A549 (cell line): ENCODE results near the gene USP3.

ENCODE experiments used
- CTCF ChIP-seq: fragments of >200 bp; sonication (Bioruptor Twin); formaldehyde crosslinking; IDR thresholded peaks from 3 replicates; pipeline ENCODE4 v1.5.1; 2016
- EHMT2 ChIP-seq: fragments of 200-600 bp; sonication (generic); IDR thresholded peaks from 2 replicates; pipeline ENCODE4 v1.6.1; 2016; ENCODE audit warnings: antibody characterized with exemption, low read depth, mild to moderate bottlenecking, moderate library complexity
- ELK1 ChIP-seq: fragments of 150-350 bp; IDR thresholded peaks from 2 replicates; pipeline ENCODE4 v1.6.1; 2014; ENCODE audit warnings: low read depth, mild to moderate bottlenecking, low read length
- ESRRA ChIP-seq: fragments of 150-350 bp; IDR thresholded peaks from 2 replicates; pipeline ENCODE4 v1.6.1; 2014; ENCODE audit warnings: mild to moderate bottlenecking, low read length, borderline replicate concordance
- GATA3 ChIP-seq: IDR thresholded peaks from 2 replicates; pipeline ENCODE4 v1.6.1; 2012; ENCODE audit warnings: borderline replicate concordance
- HMGXB4 ChIP-seq: fragments of 250-450 bp; sonication (Bioruptor Pico); IDR thresholded peaks from 2 replicates; pipeline ENCODE4 v1.5.0; 2021; ENCODE audit warnings: mild to moderate bottlenecking, moderate library complexity, borderline replicate concordance
- HOXB5 ChIP-seq: fragments of 250-450 bp; sonication (Bioruptor Pico); IDR thresholded peaks from 2 replicates; pipeline ENCODE4 v1.5.0; 2020; ENCODE audit warnings: mild to moderate bottlenecking, moderate library complexity
- JUN ChIP-seq, 2 experiments: fragments of >200 bp; sonication (Bioruptor Twin); formaldehyde crosslinking; IDR thresholded peaks; 2 replicates in 1 of 2; 3 replicates in 1 of 2; pipeline ENCODE4 v1.6.1; 2016 to 2017
- NPAS2 ChIP-seq: fragments of 250-450 bp; sonication (Bioruptor Pico); IDR thresholded peaks from 2 replicates; pipeline ENCODE4 v1.8.0; 2022; ENCODE audit warnings: mild to moderate bottlenecking, moderate library complexity, borderline replicate concordance
- NR3C1 ChIP-seq: fragments of >200 bp; sonication (Bioruptor Twin); formaldehyde crosslinking; IDR thresholded peaks from 3 replicates; pipeline ENCODE4 v1.6.1; 2017
- POLR2A ChIP-seq: IDR thresholded peaks from 2 replicates; pipeline ENCODE4 v1.6.1; 2012; ENCODE audit warnings: mild to moderate bottlenecking, low read length

GRCh38 chr15:63600616-63601025 is 96.2 kb downstream of the USP3 start:
- peak; percentile 97 for TF ChIP-seq POLR2A
- no peak for TF ChIP-seq EHMT2
- peak; percentile 46; the same call in 1 of the 3 replicates for TF ChIP-seq CTCF
- TF ChIP-seq ELK1, result no peak
- TF ChIP-seq GATA3, result no peak
- TF ChIP-seq NPAS2 (CRISPR knock-in tag), result peak; percentile 99
- peak; percentile 51; the same call in 1 of the 2 replicates for TF ChIP-seq HOXB5 (CRISPR knock-in tag)
- TF ChIP-seq NR3C1, result no peak
- TF ChIP-seq HMGXB4 (CRISPR knock-in tag), result no peak
- TF ChIP-seq JUN (IDR thresholded peaks at IDR 0.05), result peak in 1 of 2 experiments; percentile 93; a peak in 3 of 5 replicates
- TF ChIP-seq ESRRA, result no peak
